G401 (cell line): ENCODE data around the gene ACVRL1. TPM values are rescaled to one million over a fixed set of nuclear protein-coding genes. Genes with fewer than 3 reads are reported as not detected.

Experiments
- DNase-seq: peaks from one replicate; pipeline ENCODE4 v3.0.0-alpha.2; 2015; ENCODE audit warnings: low spot score
- in situ Hi-C: cut with HindIII; loops from 2 replicates; pipeline ENCODE4 v1.10.0; 2016; ENCODE audit warnings: low sequenced_read_pairs, mixed read lengths
- total RNA-seq: library from RNA; depleted of rRNA; stranded (reverse); fragments of >200 nt; shearing (Covaris generic); gene quantifications from 2 replicates; pipeline ENCODE4 v1.2.3, GENCODE V29; 2014

The ACVRL1 gene
- total RNA-seq, 1 experiment from 2014 or later: 2.9 TPM

DNA sequence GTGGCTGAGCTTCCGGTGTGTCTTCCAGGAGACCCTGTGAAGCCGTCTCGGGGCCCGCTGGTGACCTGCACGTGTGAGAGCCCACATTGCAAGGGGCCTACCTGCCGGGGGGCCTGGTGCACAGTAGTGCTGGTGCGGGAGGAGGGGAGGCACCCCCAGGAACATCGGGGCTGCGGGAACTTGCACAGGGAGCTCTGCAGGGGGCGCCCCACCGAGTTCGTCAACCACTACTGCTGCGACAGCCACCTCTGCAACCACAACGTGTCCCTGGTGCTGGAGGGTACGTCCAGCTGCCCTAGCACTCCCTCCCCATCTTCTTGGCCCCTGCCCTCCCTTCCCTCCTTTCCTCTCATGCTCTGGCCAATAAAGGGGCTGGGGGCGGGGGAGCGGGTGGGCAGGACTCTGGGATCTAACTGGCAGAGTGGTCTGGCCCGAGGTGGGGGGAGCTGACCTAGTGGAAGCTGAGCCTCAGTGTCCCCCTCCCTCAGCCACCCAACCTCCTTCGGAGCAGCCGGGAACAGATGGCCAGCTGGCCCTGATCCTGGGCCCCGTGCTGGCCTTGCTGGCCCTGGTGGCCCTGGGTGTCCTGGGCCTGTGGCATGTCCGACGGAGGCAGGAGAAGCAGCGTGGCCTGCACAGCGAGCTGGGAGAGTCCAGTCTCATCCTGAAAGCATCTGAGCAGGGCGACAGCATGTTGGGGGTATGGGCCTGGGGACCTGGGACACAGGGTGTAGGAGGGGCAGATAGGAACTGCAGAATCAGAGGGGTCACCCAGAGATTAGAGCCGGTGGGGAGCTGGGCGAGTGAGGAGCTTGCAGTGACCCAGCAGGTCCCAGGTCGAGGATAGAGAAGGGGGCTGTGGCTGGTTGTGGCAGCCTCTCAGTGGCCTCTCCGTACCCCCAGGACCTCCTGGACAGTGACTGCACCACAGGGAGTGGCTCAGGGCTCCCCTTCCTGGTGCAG lies 6.0 kb downstream of the ACVRL1 start:
- in situ Hi-C loops: no loop called here
- no peak for DNase-seq

DNA sequence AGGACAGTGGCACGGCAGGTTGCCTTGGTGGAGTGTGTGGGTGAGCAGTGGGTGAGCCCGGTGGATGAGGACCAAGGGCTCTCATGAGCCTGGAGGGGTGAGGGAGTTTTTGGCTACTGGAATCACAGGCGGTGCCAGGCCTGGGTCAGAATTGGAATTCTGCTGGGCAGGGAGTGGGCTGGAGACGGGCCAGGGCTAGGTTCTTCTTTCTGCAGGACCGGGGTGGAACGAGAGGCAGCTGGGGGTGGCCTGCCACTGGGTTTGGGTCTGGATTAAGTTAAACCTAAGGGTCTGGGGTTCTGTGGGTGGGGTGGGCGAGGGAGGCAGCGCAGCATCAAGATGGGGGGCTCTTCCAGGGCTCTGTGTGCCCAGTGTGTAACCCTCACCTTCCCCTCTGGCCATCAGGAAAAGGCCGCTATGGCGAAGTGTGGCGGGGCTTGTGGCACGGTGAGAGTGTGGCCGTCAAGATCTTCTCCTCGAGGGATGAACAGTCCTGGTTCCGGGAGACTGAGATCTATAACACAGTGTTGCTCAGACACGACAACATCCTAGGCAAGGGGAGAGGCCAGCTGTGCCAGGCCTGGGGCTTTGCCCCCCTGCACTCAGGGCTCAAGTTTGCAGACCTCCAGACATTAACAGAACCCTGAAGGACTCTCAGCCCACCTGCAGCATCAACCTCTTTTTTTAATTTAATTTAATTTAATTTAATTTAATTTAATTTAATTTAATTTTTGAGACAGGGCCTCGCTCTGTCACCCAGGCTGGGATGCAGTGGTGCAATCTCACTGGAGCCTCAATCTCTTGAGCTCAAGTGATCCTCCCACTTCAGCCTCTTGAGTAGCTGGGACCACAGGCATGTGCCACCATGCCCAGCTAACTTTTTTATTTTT lies 7.0 kb downstream of the ACVRL1 start:
- no peak for DNase-seq
- in situ Hi-C loops: no loop called here

DNA sequence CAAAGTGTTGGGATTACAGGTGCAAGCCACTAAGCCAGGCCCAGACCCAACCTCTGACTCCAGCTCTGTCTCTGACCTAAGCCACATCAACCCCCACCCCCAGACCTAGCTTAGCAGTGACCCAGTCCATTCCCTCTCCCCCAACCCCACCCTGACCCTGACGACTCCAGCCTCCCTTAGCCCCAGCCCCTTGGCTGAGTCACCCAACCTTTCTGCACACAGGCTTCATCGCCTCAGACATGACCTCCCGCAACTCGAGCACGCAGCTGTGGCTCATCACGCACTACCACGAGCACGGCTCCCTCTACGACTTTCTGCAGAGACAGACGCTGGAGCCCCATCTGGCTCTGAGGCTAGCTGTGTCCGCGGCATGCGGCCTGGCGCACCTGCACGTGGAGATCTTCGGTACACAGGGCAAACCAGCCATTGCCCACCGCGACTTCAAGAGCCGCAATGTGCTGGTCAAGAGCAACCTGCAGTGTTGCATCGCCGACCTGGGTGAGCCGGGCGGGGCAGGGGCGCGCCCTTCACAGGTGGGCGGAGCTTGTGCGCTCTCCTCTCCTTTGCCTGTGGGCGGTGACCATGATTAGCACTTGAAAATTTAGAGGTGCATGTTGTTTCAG lies 7.8 kb downstream of the ACVRL1 start:
- in situ Hi-C loops: no loop called here
- no peak for DNase-seq

DNA sequence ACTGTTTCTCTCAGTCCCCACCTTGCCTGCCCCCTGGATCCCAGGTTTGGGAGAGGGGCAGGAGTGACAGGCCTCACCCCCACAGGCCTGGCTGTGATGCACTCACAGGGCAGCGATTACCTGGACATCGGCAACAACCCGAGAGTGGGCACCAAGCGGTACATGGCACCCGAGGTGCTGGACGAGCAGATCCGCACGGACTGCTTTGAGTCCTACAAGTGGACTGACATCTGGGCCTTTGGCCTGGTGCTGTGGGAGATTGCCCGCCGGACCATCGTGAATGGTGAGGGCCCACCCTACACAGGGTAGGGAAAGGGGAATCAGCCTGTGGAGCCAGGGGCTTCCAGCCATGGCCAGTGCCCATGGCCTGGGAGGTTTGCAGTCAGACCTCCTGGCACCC lies 8.6 kb downstream of the ACVRL1 start:
- in situ Hi-C loops: no loop called here
- DNase-seq: no peak

DNA sequence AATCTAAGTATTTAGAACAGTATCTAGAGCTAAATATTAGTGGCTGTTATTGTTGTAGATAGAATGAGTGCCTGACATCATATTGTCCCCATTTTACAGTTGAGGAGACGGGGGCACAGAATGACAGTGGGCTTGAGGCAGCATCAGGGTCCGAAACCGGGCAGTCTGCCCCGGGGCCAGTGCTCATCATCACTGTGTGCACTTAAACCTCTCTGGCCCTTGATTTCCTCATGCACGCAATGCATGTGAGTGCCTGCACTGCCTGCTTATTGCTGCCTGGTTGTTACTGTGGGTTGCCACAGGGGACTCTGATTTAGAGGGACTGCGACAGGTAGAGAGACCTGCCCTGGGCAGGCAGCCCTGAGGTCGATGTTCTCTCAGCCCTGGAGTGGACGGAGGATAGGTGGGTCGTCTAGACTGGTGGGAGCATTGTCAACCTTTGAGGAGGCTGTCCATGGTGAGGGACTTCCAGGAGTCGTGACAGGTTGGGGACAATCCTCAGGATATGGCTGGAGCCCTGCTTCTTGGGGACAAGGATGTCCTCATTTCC lies 9.8 kb downstream of the ACVRL1 start:
- DNase-seq: no peak
- in situ Hi-C loops: no loop called here

DNA sequence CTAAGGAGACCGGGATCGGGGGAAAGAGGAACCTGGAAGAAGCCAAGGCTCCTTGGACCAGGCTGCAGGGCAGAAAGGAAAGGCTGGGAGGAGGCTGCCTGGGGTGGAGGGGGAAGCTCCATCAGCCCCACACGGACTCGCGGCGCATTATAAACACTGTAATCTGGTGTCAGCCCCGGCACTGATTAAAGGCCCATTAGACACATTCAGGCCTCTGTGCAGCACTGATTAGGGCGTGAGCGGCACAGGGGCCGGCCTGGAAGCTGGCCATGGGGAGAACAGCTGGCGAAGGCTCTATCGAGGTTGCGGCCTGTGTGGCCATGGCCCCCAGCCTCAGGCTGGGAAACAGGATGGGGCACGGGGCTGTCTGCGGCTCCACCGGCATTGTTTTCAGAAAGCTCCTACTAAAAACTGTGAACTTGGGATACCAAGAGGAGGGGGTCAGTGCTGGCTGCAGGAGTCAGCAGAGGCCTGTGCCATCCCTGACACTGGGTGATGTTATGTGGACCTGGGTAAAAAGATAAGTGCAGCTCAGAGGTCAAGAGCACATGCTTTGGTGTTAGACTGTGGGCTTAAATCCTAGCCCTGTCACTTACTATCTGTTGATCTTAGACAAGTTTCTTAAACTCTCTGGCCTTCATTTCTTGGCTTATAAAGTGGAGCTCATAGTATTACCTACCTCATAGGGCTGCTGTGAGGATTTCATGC lies 10.6 kb downstream of the ACVRL1 start:
- no peak for DNase-seq
- in situ Hi-C loops: no loop called here

DNA sequence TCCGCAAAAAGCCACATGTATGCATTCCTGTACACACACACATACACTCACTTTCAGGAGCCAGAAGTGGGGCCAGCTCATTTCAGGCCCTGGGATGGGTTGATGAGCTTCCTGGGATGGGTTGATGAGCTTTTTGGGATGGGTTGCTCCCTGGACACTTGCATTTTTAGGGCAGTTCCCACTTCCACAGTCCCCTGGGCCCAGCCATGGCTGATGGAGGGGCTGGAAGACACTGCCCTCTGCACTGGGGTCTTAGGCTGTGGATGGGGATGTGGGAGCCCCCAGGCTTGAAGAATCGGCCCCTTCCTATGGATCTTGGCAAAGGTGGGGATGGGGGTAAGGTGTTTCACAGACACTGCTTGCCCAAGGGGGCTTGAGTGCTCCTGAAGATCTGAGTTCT lies 12.7 kb downstream of the ACVRL1 start:
- in situ Hi-C loops: no loop called here
- no peak for DNase-seq

DNA sequence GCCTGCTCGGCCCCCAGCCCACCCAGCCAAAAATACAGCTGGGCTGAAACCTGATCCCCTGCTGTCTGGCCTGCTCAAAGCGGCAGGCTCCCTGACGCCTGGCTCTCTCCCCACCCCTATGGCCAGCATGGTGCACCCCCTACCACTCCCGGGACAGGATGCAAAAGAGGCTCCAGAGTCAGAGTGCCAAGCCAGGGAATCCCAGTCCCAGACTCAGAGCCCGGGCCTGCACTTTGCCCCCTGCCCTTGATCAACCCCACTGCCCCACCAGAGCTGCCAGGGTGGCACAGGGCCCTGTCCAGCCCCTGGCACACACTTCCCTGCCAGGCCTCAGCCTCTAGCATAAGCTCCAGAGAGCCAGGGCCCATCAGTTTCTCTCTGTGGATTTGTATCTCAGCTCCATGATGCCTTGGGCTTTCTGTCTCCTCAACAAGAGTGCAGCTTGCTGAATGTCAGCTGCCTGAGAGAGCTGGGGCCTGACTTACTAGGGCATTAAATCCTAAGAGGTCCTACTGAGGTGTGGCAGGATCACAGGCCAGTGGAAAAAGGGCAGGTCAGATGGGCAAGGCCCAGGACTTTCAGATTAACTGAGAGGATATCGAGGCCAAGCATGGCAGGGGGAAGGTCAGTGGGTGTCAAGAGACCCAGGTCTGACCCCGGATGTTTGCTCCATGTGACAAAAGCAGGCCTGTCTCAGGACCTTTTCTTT lies 13.9 kb downstream of the ACVRL1 start:
- no peak for DNase-seq
- in situ Hi-C loops: no loop called here

DNA sequence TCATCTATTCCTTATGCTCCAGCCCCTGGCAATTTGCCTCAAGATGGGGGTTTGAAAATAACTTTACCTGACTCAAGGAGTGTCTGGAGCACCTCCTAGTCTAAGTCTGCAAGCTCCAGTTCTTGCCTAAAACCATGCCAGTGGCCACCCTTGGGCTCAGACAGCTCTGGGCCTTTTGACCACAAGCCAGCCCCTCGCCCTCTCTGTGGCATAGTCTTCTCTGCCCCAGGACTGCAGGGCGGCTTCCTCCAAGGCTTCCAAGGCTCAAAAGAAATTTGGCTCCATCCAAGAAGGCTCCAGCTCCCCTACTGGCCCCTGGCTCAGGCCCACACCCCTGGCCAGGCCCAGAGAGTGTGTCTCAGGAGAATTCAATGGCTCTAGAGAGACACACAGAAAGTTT lies 14.8 kb downstream of the ACVRL1 start:
- in situ Hi-C loops: no loop called here
- no peak for DNase-seq

DNA sequence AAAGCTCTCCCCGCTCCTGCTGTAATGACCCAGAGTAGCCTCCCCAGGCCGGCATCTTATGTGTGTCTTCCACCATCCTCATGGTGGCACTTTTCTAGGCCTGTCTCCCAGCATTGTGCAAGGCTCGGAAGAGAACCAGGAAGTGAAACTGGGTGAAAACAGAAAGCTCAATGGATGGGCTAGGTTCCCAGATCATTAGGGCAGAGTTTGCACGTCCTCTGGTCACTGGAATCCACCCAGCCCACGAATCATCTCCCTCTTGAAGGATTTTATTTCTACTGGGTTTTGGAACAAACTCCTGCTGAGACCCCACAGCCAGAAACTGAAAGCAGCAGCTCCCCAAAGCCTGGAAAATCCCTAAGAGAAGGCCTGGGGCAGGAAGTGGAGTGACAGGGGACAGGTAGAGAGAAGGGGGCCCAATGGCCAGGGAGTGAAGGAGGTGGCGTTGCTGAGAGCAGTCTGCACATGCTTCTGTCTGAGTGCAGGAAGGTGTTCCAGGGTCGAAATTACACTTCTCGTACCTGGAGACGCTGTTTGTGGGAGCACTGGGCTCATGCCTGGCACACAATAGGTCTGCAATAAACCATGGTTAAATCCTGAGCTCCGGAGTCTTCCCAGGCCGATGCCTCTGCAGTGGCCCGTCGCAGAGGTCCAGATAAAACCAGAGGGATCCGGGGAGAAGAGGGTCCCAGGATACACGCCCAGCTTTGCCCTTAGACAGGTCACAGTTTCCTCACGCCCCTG lies 15.6 kb downstream of the ACVRL1 start:
- in situ Hi-C loops: no loop called here
- DNase-seq: no peak

DNA sequence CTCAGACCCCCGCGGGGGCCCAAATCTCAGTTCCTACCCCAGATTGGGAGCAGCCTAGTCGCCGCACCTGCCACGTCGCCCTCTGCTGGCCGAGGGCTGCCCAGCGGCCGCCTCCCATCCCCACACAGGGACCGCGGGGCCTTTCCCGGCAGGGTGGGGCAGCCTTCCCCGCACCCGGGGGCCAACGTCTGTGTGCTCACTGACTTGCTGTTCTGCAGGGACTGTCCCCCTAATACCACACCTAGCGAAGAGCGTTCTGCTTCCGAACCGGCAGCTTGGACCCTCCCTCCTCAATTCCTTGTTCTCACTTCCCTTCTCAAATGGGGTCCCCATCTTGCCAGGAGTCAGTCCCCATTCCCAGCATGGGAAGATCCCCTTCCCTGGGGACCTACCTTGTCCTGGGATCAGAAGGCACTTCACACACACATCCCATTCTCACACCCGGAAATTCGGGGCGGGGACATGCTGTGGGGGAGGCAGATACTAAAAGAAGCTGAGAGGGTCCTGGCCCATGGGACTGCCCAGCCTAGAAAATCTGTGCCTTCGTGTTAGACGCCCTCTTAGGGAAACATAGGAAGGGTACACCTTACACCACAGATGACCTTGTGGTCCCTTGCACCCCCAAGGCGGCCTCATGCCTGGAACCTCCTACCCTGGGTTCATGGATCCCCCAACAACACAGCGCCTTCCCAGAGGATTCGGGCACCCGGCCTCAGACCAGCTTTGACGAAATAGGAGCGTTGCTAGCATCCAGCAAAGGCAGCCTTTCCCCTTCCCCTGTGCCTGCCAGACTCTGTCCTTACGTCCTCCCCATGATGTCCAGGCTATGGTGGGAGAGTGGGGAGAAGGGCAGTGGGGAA lies 16.4 kb downstream of the ACVRL1 start:
- DNase-seq: no peak
- in situ Hi-C loops: no loop called here

DNA sequence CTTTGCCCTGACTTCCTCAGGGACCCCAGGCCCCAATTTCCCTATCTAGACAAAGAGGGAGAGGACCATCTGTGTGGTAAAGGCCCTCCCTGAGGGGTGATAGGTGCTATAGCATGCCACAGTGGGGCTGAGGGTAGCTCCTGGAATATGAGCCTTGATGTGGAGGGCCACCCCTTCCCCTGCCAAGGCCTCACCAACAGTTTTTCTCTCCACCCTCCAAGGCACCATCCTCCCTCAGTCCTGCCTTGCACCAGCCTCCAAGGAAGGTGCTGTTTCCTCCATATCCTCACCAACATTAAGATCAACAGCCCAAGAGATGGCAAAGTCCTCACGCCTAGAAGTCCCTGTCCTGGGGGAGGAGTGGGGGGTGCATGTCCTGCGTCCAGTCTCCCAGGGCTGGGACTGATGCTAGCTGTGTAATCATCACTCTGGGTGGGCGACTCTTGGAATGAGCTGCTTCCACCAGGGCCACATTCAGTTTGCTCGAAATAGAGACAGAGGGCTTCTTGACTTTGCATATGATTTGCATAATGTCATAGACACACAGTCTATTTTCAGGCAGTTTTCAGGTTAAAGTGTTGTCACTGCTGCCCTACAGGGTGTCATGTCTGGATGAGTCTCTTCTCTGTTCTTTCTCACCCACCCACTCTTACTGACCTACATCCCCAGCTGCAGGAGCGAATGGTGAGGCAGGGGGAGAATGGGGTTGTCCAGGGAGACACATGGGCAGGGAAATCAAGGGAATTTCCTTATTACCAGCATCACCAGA lies 17.4 kb downstream of the ACVRL1 start:
- in situ Hi-C loops: no loop called here
- no peak for DNase-seq

DNA sequence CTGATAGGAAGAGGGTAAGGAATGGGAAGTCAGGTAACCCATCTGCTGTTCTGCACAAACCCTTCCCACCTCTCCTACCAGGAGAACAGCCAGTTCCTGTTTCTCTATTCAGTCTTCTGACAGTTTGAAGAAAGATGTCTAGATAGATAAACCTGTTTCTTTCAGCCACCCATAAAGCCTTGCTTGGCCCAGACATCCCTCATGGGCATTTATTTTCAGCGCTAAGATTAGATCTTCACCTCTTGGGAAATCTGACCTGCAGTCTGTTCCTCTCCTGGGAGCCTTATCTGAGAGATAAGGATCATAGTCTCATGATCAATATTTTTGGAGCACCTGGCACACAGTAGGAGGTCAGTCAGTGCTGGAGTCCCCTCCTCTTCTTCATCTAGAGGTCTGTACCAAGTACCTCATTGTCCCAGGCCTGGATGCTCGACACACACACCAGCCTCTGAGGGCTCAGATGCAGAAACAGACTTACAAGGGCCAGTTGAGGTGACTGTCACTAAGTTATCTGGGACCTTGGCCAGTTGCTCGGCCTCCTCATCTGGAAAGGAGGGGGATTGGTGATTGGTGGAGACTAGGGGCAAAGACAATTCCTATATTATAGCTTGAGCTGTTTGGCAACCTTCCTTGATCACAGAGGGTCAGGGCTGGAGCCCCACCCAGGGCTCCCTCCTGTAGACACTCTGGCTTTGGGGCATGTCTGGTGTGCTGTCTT lies 18.2 kb downstream of the ACVRL1 start:
- DNase-seq: no peak
- in situ Hi-C loops: no loop called here

DNA sequence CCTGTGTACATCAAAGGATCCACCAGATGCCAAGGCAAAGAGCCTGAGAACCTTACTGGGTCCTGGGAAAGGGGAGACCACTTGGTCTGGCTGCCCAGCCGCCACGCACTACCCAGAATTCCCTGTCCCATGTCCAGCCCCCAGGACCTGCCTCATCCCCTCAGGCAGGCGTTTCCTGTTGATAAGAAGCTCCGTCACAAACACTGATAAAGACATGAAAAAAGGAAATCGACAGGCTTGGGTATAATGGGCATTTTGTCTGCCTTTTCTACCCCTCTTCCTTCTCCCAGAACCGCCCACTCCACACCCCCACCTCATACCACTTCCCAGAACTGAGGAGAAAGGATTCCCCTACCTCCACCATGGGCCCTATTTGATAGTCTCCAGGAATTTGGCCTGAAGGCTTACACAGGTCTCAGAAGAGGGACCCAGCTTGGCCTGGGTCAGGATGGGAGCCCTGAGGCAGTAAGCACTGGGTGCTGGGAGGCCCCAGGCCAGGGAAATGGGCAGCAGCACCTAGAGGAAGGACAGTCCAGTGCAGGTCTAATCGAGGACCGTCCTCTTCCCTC lies 18.8 kb downstream of the ACVRL1 start:
- DNase-seq: no peak
- in situ Hi-C loops: no loop called here

DNA sequence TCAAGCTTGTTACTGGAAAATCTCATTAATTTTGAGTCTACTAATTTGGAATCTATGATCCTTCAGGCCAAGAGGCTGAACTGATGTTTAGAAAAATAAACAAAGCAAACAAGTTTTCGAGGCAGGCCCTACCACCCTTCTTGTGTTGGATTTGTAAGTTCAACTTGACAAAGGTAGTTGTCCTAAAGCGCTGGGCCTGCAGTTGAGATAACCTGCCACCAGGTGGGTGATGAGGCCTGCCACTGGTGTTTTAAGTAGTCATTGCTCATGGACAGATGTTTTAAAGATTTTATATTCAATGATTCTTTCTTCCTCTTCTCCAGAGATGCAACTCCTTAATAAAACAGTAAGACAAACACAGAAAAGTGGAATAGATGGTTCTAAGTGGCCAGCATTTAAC lies 19.4 kb downstream of the ACVRL1 start:
- peak; percentile 10 for DNase-seq
- in situ Hi-C loops: no loop called here
